Measurements from ENCODE around the gene OGN. TPM values are rescaled to one million over a fixed set of nuclear protein-coding genes. Genes with fewer than 3 reads are reported as not detected.

Gene OGN
- total RNA-seq, 4 donors from 2014 or later, result 7.2 to 18.7 (median 7.7) TPM

DNA sequence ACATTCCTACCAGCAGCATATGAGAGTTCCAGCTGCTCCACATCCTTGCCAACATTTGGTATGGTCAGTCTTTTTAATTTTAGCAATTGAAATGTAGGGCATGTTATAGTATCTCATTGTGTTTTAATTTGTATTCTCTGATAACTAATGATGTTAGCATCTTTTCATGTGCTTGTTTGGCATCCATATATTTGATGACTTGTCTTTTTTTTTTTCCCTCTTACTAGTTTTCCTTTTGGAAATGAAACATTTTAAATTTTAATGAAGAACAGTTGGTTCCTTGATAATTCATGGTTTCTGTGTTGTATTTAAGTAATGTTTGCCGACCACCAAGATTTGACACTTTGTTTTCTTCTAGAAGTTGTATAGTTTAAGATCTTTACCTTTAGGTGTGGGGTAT is 8.8 kb downstream of the OGN start:
- WGBS, 2 donors (ENCODE audit: low coverage in 1 of 2), result 93% methylated on average over 1 of the region's 1 CpG
- Histone ChIP-seq H3K27me3 (no peaks in the 10 kb centered on the region), H3K9me3 (no peaks in the 10 kb centered on the region), H3K4me3 (no peak overlapping the region), H3K27ac (no peak overlapping the region), H3K36me3 (no peaks in the 10 kb centered on the region), H3K4me1 (peaks cover 0 to 5% (median 0%) of the 10 kb centered on the region in 4 donors)
- in situ Hi-C loops (cut with MboI; ENCODE audit: low pct_ligation_motif_present in 1 of 4, low pct_unique_long_range_greater_than_20kb in 1 of 4, low sequenced_read_pairs in 3 of 4) (no loop called here), intact Hi-C loops (cut with DNase I; ENCODE audit: low total_unique reads) (no loop called here)
- no peak for TF ChIP-seq POLR2AphosphoS5 (IDR thresholded peaks at IDR 0.05)
- no peak for TF ChIP-seq POLR2A (IDR thresholded peaks at IDR 0.05)
- TF ChIP-seq, protein P1, sequence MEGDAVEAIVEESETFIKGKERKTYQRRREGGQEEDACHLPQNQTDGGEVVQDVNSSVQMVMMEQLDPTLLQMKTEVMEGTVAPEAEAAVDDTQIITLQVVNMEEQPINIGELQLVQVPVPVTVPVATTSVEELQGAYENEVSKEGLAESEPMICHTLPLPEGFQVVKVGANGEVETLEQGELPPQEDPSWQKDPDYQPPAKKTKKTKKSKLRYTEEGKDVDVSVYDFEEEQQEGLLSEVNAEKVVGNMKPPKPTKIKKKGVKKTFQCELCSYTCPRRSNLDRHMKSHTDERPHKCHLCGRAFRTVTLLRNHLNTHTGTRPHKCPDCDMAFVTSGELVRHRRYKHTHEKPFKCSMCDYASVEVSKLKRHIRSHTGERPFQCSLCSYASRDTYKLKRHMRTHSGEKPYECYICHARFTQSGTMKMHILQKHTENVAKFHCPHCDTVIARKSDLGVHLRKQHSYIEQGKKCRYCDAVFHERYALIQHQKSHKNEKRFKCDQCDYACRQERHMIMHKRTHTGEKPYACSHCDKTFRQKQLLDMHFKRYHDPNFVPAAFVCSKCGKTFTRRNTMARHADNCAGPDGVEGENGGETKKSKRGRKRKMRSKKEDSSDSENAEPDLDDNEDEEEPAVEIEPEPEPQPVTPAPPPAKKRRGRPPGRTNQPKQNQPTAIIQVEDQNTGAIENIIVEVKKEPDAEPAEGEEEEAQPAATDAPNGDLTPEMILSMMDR (IDR thresholded peaks at IDR 0.05), result no peak
- DNase-seq, result no peak

DNA sequence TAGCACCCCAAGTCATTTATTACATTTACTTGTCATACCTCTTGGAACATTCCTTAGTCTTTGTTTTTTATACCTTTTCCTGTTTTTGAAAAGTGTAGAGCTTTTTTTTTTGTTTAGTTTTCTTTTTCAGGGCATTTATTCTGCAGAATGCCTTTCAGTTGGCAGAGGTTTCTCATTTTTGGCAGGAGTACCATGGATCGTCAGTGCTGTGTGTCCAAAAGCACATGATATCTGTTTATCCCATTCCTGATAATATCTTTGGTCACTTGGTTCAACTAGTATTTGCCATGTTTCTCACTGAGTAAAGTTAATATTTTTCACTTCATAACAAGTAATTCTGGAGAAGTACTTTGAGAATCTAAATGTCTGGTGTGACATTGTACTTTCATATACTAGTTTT is 10.7 kb downstream of the OGN start:
- H3K4me3 ChIP-seq, result no peak overlapping the region
- H3K4me1 ChIP-seq, result peaks cover 0 to 5% (median 0%) of the 10 kb centered on the region in 4 donors
- TF ChIP-seq, protein P1 (IDR thresholded peaks at IDR 0.05), result no peak
- TF ChIP-seq EP300 (IDR thresholded peaks at IDR 0.05; ENCODE audit: low read depth), result no peak
- TF ChIP-seq POLR2A (IDR thresholded peaks at IDR 0.05), result no peak
- no peak for TF ChIP-seq POLR2AphosphoS5 (IDR thresholded peaks at IDR 0.05)
- WGBS, 2 donors (ENCODE audit: low coverage in 1 of 2), result 53 to 55% methylated on average over 1 of the region's 1 CpG
- no peaks in the 10 kb centered on the region for H3K36me3 ChIP-seq
- in situ Hi-C loops (cut with MboI; ENCODE audit: low pct_ligation_motif_present in 1 of 4, low pct_unique_long_range_greater_than_20kb in 1 of 4, low sequenced_read_pairs in 3 of 4) (no loop called here), intact Hi-C loops (cut with DNase I; ENCODE audit: low total_unique reads) (no loop called here)
- DNase-seq, result no peak
- no peaks in the 10 kb centered on the region for H3K27me3 ChIP-seq
- H3K27ac ChIP-seq, result peak overlapping the region in 3 of 4 donors; percentile 9 to 27 (median 18)
- H3K9me3 ChIP-seq, result no peaks in the 10 kb centered on the region

DNA sequence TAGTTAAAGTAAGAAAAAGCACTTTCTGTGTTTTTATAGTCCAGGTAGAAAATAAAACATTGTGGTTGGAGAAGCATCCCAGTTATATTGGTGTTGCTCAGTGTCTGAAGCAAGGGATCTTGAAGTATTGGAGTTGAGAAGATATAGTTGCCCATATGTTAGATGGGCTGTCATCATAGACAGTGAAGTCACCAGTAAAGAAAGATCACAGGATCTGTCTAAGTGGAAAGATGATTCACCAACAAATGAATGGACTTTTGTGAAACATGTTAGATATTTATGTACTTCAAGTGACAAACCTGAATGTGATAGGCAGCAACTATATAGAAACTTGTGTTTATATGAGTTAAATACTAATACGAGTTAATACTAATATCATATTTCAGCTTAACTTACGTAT is 11.7 kb downstream of the OGN start:
- intact Hi-C loops (cut with DNase I; ENCODE audit: low total_unique reads) (no loop called here), in situ Hi-C loops (cut with MboI; ENCODE audit: low pct_ligation_motif_present in 1 of 4, low pct_unique_long_range_greater_than_20kb in 1 of 4, low sequenced_read_pairs in 3 of 4) (no loop called here)
- no peak for DNase-seq
- no peak overlapping the region for H3K27ac ChIP-seq
- H3K9me3 ChIP-seq, result no peaks in the 10 kb centered on the region
- H3K4me3 ChIP-seq, result no peak overlapping the region
- no peaks in the 10 kb centered on the region for H3K27me3 ChIP-seq
- no peak for TF ChIP-seq EP300 (IDR thresholded peaks at IDR 0.05; ENCODE audit: low read depth)
- TF ChIP-seq POLR2AphosphoS5 (IDR thresholded peaks at IDR 0.05), result no peak
- TF ChIP-seq, protein P1 (IDR thresholded peaks at IDR 0.05), result no peak
- no peak for TF ChIP-seq POLR2A (IDR thresholded peaks at IDR 0.05)
- no peaks in the 10 kb centered on the region for H3K36me3 ChIP-seq
- 89 to 95% methylated on average over 2 of the region's 2 CpGs for WGBS, 2 donors (ENCODE audit: low coverage in 1 of 2)
- peaks cover 0 to 5% (median 0%) of the 10 kb centered on the region in 4 donors for H3K4me1 ChIP-seq

DNA sequence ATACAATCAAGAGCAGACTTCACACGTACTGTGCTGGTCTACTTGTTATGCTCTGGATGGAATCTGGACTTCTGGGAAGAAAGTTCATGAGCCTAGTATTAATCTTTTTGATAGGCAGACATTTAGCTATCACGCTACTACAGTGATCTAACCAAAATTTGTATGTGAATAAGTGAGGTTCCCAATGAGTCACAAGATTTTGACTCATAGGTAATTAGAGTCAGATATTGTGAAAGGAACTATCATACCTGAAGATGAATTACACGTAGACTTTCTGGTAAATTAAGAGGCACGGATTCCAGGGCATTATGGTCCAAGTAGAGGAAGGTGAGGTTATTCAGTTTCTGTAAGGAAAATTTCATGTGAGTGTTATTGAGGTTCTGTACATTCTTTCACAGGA is 18.4 kb downstream of the OGN start:
- in situ Hi-C loops (cut with MboI; ENCODE audit: low pct_ligation_motif_present in 1 of 4, low pct_unique_long_range_greater_than_20kb in 1 of 4, low sequenced_read_pairs in 3 of 4), result no loop called here
- DNase-seq, result no peak
- Histone ChIP-seq H3K36me3 (no peaks in the 10 kb centered on the region), H3K4me3 (no peak overlapping the region), H3K9me3 (no peaks in the 10 kb centered on the region), H3K27ac (peak overlapping the region in 1 of 4 donors; percentile 11), H3K4me1 (peaks cover 0 to 7% (median 0%) of the 10 kb centered on the region in 4 donors), H3K27me3 (no peaks in the 10 kb centered on the region)
- intact Hi-C loops (cut with DNase I; ENCODE audit: low total_unique reads), result no loop called here
- 89 to 92% methylated on average over 4 of the region's 4 CpGs for WGBS, 2 donors (ENCODE audit: low coverage in 1 of 2)
- TF ChIP-seq, protein P1 (IDR thresholded peaks at IDR 0.05), result no peak
- TF ChIP-seq EP300 (IDR thresholded peaks at IDR 0.05; ENCODE audit: low read depth), result no peak

All from transverse colon (tissue), 4 donors.